GM23338 (cell line): ENCODE results near the gene ASPSCR1. TPM values are rescaled to one million over a fixed set of nuclear protein-coding genes. Genes with fewer than 3 reads are reported as not detected.
A peak's percentile ranks its signal among the peaks of the same experiment; 100 is the strongest.

Experiments
- ATAC-seq: fragments of 200-7000 bp; cut with Tn5 transposase; 3 replicates; pipeline ENCODE4 v1.9.1; 2020
- DNase-seq: peaks from one replicate; pipeline ENCODE4 v3.0.0-alpha.2; 2015; ENCODE audit warnings: low spot score
- H2AFZ ChIP-seq: fragments of 200-600 bp; sonication (generic); 2 replicates; pipeline ENCODE4 v1.8.0; 2016; ENCODE audit warnings: antibody characterized with exemption, mild to moderate bottlenecking, moderate library complexity
- H3F3A ChIP-seq: fragments of 200-600 bp; sonication (generic); replicated peaks from 2 replicates; pipeline ENCODE4 v1.8.0; 2017; ENCODE audit warnings: antibody characterized with exemption, mixed run types, low read depth
- H3K27ac ChIP-seq: fragments of 200-600 bp; sonication (generic); 2 replicates; pipeline ENCODE4 v1.6.1; 2016; ENCODE audit warnings: low read depth
- H3K27me3 ChIP-seq: fragments of 200-600 bp; sonication (generic); 2 replicates; pipeline ENCODE4 v1.8.0; 2016; ENCODE audit warnings: mild to moderate bottlenecking, mixed run types, moderate library complexity; ENCODE audit not compliant: insufficient read depth
- H3K36me3 ChIP-seq: fragments of 200-600 bp; sonication (generic); 2 replicates; pipeline ENCODE4 v1.8.0; 2016; ENCODE audit warnings: mild to moderate bottlenecking; ENCODE audit not compliant: insufficient read depth
- H3K4me1 ChIP-seq: fragments of 200-600 bp; sonication (generic); 2 replicates; pipeline ENCODE4 v1.8.0; 2016; ENCODE audit warnings: mild to moderate bottlenecking, moderate library complexity; ENCODE audit not compliant: insufficient read depth
- H3K4me2 ChIP-seq: fragments of 200-600 bp; sonication (generic); 2 replicates; pipeline ENCODE4 v1.7.1; 2017; ENCODE audit warnings: mixed run types
- H3K4me3 ChIP-seq: fragments of 200-600 bp; sonication (generic); 2 replicates; pipeline ENCODE4 v1.6.1; 2016; ENCODE audit warnings: mixed run types
- H3K79me2 ChIP-seq: fragments of 200-600 bp; sonication (generic); replicated peaks from 2 replicates; pipeline ENCODE4 v1.8.0; 2017; ENCODE audit warnings: mild to moderate bottlenecking; ENCODE audit not compliant: insufficient read depth
- H3K9me2 ChIP-seq: fragments of 200-600 bp; sonication (generic); 2 replicates; pipeline ENCODE4 v1.8.0; 2017; ENCODE audit not compliant: insufficient read depth
- H4K20me1 ChIP-seq: fragments of 200-600 bp; sonication (generic); replicated peaks from 2 replicates; pipeline ENCODE4 v1.8.0; 2017; ENCODE audit warnings: mild to moderate bottlenecking; ENCODE audit not compliant: insufficient read depth
- H3K27ac Mint-ChIP-seq: 2 replicates; pipeline ENCODE4 v1.8.0; 2020; ENCODE audit warnings: inconsistent platforms, mild to moderate bottlenecking, moderate library complexity, mixed read lengths
- H3K27me3 Mint-ChIP-seq: 3 replicates; pipeline ENCODE4 v1.8.0; 2022; ENCODE audit warnings: low read depth, mild to moderate bottlenecking, moderate library complexity, mixed read lengths, inconsistent platforms; ENCODE audit not compliant: insufficient read depth, poor library complexity
- H3K36me3 Mint-ChIP-seq: 3 replicates; pipeline ENCODE4 v1.8.0; 2021; ENCODE audit warnings: low read depth, mild to moderate bottlenecking, inconsistent platforms, moderate library complexity, mixed read lengths
- H3K4me1 Mint-ChIP-seq: 3 replicates; pipeline ENCODE4 v1.8.0; 2020; ENCODE audit warnings: mild to moderate bottlenecking, inconsistent platforms, mixed read lengths
- H3K4me3 Mint-ChIP-seq: 3 replicates; pipeline ENCODE4 v1.8.0; 2021; ENCODE audit warnings: moderate library complexity, mild to moderate bottlenecking, inconsistent platforms, mixed read lengths
- H3K9me3 Mint-ChIP-seq: 3 replicates; pipeline ENCODE4 v1.8.0; 2020; ENCODE audit warnings: moderate library complexity, mild to moderate bottlenecking, inconsistent platforms, mixed read lengths
- CREB1 ChIP-seq: fragments of 250-450 bp; sonication (Bioruptor Pico); IDR thresholded peaks from 2 replicates; pipeline ENCODE4 v1.5.0; 2020; ENCODE audit warnings: low read depth, mild to moderate bottlenecking, moderate library complexity
- EZH2 ChIP-seq: fragments of 200-600 bp; sonication (generic); IDR thresholded peaks from one replicate; pipeline ENCODE4 v1.8.0; 2017; ENCODE audit warnings: antibody characterized with exemption, mild to moderate bottlenecking, low read depth; ENCODE audit not compliant: unreplicated experiment
- EZH2phosphoT487 ChIP-seq: fragments of 200-600 bp; sonication (generic); IDR thresholded peaks from one replicate; pipeline ENCODE4 v1.8.1; 2018; ENCODE audit warnings: antibody characterized with exemption; ENCODE audit not compliant: unreplicated experiment
- JUNB ChIP-seq: IDR thresholded peaks from one replicate; pipeline ENCODE4 v1.6.1; 2016; ENCODE audit warnings: antibody characterized with exemption; ENCODE audit not compliant: unreplicated experiment
- NANOG ChIP-seq: IDR thresholded peaks from 2 replicates; pipeline ENCODE4 v1.6.1; 2016; ENCODE audit warnings: antibody characterized with exemption, borderline replicate concordance
- POLR2AphosphoS5 ChIP-seq: IDR thresholded peaks from 2 replicates; pipeline ENCODE4 v1.6.1; 2016; ENCODE audit warnings: antibody characterized with exemption, low read depth
- ZNF114 ChIP-seq: fragments of 250-450 bp; sonication (Bioruptor Pico); IDR thresholded peaks from 2 replicates; pipeline ENCODE4 v1.5.0; 2020; ENCODE audit warnings: mild to moderate bottlenecking, moderate library complexity
- ZNF331 ChIP-seq: fragments of 250-450 bp; sonication (Bioruptor Pico); IDR thresholded peaks from 2 replicates; pipeline ENCODE4 v1.5.0; 2020; ENCODE audit warnings: low read depth, mild to moderate bottlenecking, moderate library complexity
- polyA plus RNA-seq: library from polyadenylated mRNA; unstranded; fragments of >200 nt; fragmentation: Nextera tagmentation; extraction: Ambion mirVana; gene quantifications from 2 replicates; pipeline ENCODE4 v1.2.1, GENCODE V29; 2016
- total RNA-seq: library from RNA; depleted of rRNA; stranded (reverse); fragments of >200 nt; shearing (Covaris generic); gene quantifications from 2 replicates; pipeline ENCODE4 v1.2.3, GENCODE V29; 2014
- TF ChIP-seq, protein P1 (sequence below): IDR thresholded peaks from 2 replicates; pipeline ENCODE4 v1.6.1; 2016; ENCODE audit warnings: antibody characterized with exemption

ASPSCR1 gene
- total and polyA plus RNA-seq, 2 experiments from 2014 or later = 44.2 to 46.9 TPM

DNA sequence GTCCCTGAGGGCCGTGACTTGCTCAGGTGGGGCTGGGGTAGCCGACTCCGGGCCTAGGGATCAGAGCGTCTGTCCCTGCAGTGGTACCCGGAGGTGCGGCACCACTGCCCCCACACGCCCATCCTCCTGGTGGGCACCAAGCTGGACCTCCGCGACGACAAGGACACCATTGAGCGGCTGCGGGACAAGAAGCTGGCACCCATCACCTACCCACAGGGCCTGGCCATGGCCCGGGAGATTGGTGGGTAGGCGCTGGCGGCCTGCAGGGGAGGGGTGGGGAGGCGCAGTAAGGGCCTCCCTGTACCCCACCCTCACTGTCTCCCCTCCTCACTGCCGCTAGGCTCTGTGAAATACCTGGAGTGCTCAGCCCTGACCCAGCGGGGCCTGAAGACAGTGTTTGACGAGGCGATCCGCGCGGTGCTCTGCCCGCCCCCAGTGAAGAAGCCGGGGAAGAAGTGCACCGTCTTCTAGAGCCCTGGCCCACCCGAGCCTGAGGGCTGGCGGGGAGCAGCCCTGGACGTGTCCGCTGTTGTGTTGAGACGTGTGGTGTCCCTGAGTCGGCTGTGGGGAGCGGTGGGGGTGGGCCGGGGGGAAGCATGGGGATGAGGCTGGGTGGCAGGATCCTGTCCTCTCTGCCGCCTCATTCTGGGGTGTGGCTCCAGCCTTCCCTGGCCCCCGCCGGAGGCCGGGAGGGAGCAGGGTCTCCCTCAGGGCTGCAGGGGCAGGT is 56.1 kb downstream of the ASPSCR1 start (continued):
- TF ChIP-seq EZH2phosphoT487 = no peak
- TF ChIP-seq EZH2 = no peak
- TF ChIP-seq JUNB = no peak
- TF ChIP-seq NANOG = no peak
- no peak for TF ChIP-seq ZNF331 (CRISPR knock-in tag)
- TF ChIP-seq, protein P1, sequence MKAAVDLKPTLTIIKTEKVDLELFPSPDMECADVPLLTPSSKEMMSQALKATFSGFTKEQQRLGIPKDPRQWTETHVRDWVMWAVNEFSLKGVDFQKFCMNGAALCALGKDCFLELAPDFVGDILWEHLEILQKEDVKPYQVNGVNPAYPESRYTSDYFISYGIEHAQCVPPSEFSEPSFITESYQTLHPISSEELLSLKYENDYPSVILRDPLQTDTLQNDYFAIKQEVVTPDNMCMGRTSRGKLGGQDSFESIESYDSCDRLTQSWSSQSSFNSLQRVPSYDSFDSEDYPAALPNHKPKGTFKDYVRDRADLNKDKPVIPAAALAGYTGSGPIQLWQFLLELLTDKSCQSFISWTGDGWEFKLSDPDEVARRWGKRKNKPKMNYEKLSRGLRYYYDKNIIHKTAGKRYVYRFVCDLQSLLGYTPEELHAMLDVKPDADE = no peak
- TF ChIP-seq ZNF114 = no peak

DNA sequence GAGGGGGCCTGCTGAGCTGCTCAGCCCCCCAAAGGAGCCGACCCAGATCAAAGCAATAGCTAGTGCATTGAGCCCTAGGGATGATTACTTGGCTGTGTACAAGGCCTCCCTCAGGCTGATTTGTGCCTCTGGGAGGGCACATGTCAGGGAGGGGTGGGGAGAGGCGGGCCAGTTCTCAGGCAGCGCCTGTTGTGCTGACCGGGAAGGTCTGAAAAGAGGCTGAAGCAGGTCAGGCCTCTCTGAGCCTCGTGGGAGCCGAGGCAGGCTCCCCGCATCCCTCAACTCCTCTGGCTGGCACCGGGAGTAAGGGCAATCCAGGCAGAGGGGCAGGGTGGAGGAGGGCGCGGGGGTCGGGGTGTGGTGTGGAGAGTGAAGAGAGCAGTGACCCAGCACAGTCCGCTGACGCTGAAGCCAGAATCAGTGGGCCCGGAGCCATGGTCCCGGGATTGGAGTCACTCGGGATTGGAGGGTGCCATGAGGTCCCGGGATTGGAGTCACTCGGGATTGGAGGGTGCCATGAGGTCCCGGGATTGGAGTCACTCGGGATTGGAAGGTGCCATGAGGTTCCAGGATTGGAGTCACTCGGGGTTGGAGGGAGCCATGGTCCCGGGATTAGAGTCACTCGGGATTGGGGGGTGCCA is 57.1 kb downstream of the ASPSCR1 start:
- H3K9me2 ChIP-seq = no peaks in the 10 kb centered on the region
- H3K4me2 ChIP-seq = peak overlapping the region; percentile 26; the same call in 1 of the 2 replicates
- peaks cover 10% of the 10 kb centered on the region for H3K27me3 Mint-ChIP-seq

DNA sequence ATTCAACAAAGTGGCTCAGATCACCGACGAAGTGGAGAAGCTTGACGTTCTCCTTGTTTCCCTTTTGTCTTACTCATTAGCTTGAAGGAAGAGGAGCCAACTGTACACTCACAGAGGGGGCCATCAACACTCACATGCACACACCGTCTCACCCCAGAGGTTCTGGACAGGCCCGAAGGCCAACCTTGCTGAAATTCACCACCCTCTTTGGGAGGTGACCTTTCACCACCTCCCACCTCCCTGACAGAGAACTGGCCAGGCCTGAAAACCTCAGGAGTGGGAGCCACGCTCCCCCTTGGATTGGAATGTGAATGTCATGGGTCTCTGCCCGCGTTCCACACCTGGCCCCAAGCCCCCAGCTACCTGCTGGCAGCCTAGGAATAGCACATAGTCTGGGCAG is 58.1 kb downstream of the ASPSCR1 start:
- H3K27me3 Mint-ChIP-seq = peaks cover 12% of the 10 kb centered on the region
- Histone ChIP-seq H3F3A (peaks cover 11% of the 10 kb centered on the region), H3K27ac (no peak overlapping the region), H4K20me1 (no peaks in the 10 kb centered on the region; the same call in 1 of the 2 replicates), H3K4me2 (no peak overlapping the region), H3K36me3 (no peaks in the 10 kb centered on the region), H3K27me3 (no peaks in the 10 kb centered on the region), H3K4me3 (no peak overlapping the region), H2AFZ (no peak overlapping the region), H3K4me1 (peaks cover 9% of the 10 kb centered on the region; the same call in 1 of the 2 replicates), H3K9me2 (no peaks in the 10 kb centered on the region), H3K79me2 (peaks cover 8% of the 10 kb centered on the region; the same call in 1 of the 2 replicates)
- ATAC-seq (no peak), DNase-seq (no peak)
- H3K4me1 Mint-ChIP-seq = peaks cover 21% of the 10 kb centered on the region
- H3K36me3 Mint-ChIP-seq = peaks cover 3% of the 10 kb centered on the region; the same call in 2 of the 3 replicates
- H3K27ac Mint-ChIP-seq = no peak overlapping the region
- no peaks in the 10 kb centered on the region for H3K9me3 Mint-ChIP-seq
- H3K4me3 Mint-ChIP-seq = peak overlapping the region; percentile 40; the same call in 1 of the 3 replicates
- TF ChIP-seq ZNF331 (CRISPR knock-in tag) (no peak), EZH2 (peak; percentile 21)

More for the DNA sequence above, 57.1 kb downstream of the ASPSCR1 start:
- H3K27me3 ChIP-seq = no peaks in the 10 kb centered on the region
- peaks cover 23% of the 10 kb centered on the region for H3K4me1 Mint-ChIP-seq
- H4K20me1 ChIP-seq = no peaks in the 10 kb centered on the region; the same call in 1 of the 2 replicates
- no peaks in the 10 kb centered on the region for H3K9me3 Mint-ChIP-seq
- H3K4me3 Mint-ChIP-seq = peak overlapping the region; percentile 47
- DNase-seq (peak; percentile 76), ATAC-seq (peak; percentile 8)
- H3K27ac Mint-ChIP-seq = no peak overlapping the region
- peaks cover 9% of the 10 kb centered on the region; the same call in 1 of the 2 replicates for H3K4me1 ChIP-seq
- peaks cover 18% of the 10 kb centered on the region for H3F3A ChIP-seq
- H3K27ac ChIP-seq = 0 out of 2 replicates have a peak overlapping the region, but pooled peaks have one; percentile 39
- H2AFZ ChIP-seq = no peak overlapping the region
- TF ChIP-seq POLR2AphosphoS5 (peak; percentile 50; the same call in 1 of the 2 replicates), EZH2 (no peak), CREB1 (peak; percentile 17; the same call in 1 of the 2 replicates)
- no peaks in the 10 kb centered on the region for H3K36me3 ChIP-seq
- H3K4me3 ChIP-seq = peak overlapping the region; percentile 28; the same call in 1 of the 2 replicates
- peaks cover 8% of the 10 kb centered on the region; the same call in 1 of the 2 replicates for H3K79me2 ChIP-seq
- H3K36me3 Mint-ChIP-seq = peaks cover 3% of the 10 kb centered on the region; the same call in 2 of the 3 replicates
